ENCODE results near the gene MDFI.

- TF ChIP-seq POLR2AphosphoS5 (IDR thresholded peaks at IDR 0.05; ENCODE audit: borderline replicate concordance, low read depth, low read length) (no peak), EZH2 (IDR thresholded peaks at IDR 0.05) (no peak), FOXP2 (optimal IDR thresholded peaks at IDR 0.05; ENCODE audit: control extremely low read depth, extremely low read length, insufficient read depth) (no peak)
Measured at GRCh38 chr6:41667195-41667594, 28.9 kb downstream of the MDFI start.
